Measurements from ENCODE around the gene KLF14.
"Not testable (repeated sequence)": the region's sequence is repeated elsewhere in the genome, so short reads cannot be mapped to it uniquely, and the experiment has no call there.

KLF14 gene

GRCh38 chr7:130733931-130734814, at the start of gene KLF14:
Gene KLF14, minus strand, starts transcription at chr7:130734207. Its CDS starts 174 bp downstream, at chr7:130734033.
- DNase-seq (ENCODE audit: low read depth in 2 of 2) = peak; percentile 4 to 23

DNA sequence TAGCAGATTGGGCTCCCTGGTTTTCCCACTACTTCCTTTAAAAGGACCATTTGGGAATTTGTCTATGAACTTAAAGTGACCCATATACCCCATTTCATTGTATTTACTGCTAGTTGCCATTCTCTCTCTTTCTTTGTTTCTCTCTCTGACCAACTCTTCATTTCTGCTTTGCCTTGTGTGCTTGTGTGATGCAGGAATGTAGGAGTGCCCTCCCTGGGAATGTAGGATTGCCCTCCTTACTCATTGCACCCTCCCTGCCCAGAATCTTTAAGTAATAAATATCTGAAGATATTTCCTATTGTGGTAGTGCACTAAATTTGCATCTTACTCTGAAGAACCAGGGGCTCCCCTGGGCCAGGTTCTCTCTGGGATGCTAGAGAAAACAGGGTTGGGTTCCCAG, 47.3 kb upstream of the KLF14 start:
- no peak for DNase-seq (ENCODE audit: low read depth in 2 of 2)

DNA sequence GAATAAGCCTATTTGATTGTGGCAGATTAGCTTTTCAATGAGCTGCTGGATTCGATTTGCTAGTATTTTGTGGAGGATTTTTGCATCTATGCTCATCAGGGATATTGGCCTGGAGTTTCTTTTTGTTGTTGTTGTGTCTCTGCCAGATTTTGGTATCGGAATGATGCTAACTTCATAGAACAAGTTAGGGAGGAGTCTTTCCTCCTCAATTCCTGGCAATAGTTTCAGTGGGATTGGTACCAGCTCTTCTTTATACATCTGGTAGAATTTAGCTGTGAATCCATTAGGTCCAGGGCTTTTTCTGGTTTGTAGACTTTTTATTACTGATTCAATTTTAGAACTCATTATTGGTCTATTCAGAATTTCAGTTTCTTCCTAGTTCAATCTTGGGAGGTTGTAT, 43.4 kb upstream of the KLF14 start:
- DNase-seq (ENCODE audit: low read depth in 2 of 2) = no peak

DNA sequence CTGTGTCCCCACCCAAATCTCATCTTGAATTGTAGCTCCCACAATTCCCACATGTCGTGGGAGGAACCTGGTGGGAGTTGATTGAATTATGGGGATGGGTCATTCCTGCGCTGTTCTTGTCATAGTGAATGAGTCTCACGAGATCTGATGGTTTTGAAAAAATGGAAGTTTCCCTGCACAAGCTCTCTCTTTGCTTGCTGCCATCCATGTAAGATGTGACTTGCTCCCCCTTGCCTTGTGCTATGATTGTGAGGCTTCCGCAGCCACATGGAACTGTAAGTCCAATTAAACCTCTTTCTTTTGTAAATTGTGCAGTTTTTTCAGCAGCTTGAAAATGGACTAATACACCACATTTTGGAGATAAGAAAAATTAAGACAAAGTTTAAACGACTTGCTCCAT, 38.4 kb upstream of the KLF14 start:
- not testable (repeated sequence) for DNase-seq (ENCODE audit: low read depth in 2 of 2)

GRCh38 chr7:130768854-130769253, 34.8 kb upstream of the KLF14 start:
- DNase-seq (ENCODE audit: low read depth in 2 of 2) = no peak

DNA sequence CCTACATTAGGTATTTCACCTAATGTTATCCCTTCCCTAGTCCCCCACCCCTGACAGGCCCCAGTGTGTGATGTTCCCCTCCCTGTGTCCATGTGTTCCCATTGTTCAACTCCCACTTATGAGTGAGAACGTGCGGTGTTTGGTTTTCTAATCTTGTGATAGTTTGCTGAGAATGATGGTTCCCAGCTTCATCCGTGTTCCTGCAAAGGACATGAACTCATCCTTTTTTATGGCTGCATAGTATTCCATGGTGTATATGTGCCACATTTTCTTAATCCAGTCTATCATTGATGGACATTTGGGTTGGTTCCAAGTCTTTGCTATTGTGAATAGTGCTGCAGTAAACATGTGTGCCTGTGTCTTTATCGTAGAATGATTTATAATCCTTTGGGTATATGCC, 30.6 kb upstream of the KLF14 start:
- DNase-seq (ENCODE audit: low read depth in 2 of 2) = not testable (repeated sequence)

DNA sequence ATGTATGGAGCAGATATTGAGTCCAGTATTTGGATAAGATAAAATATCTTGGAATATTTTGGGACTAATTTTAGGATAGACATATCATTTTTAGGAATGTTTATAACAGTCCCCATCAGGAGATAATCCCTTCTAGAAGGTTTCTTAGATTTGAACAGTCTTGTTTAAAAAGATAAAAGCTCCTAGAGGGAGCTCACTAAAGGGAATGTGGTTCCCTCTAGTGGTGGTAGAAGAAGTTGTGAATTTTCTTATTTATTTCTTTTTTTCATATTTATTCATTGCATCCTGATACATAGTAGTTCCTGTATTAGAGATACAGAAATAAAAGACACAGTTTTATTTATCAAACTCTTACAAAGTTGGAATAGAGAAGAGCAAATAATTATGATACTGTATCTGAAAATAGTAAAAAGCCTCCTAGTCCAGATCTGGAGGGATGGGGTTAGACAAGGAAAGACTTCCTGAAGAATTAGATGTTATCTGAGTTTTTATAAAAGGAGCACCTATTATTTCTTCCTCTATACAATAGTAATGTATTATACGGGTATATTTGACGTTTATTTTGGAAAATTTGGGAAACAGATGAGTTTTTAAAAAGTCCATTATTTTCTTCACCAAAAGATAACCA, 24.5 kb upstream of the KLF14 start:
- DNase-seq (ENCODE audit: low read depth in 2 of 2) = no peak

- no peak for DNase-seq (ENCODE audit: low read depth in 2 of 2)
Observed at GRCh38 chr7:130756316-130756715, 22.3 kb upstream of the KLF14 start.

GRCh38 chr7:130752424-130752823, 18.4 kb upstream of the KLF14 start:
- DNase-seq (ENCODE audit: low read depth in 2 of 2) = no peak

DNA sequence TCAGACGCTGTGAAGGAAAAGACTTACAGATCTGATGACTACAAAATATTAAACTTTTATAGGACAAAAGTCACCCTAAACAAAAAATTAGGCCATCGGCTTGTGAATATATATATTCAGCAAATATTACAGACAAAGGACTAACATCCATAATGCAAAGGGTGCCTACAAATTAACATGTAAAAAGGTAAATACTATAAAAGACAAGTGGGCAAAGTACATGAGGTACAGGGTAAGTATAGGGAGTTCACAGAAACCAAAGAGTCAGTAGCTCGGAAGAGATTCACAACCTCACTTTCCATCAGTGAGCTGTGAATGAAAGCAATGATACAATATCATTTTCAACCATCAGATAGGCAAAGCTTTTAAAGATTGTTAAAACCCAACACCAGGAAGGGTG, 16.7 kb upstream of the KLF14 start:
- DNase-seq (ENCODE audit: low read depth in 2 of 2) = no peak

DNA sequence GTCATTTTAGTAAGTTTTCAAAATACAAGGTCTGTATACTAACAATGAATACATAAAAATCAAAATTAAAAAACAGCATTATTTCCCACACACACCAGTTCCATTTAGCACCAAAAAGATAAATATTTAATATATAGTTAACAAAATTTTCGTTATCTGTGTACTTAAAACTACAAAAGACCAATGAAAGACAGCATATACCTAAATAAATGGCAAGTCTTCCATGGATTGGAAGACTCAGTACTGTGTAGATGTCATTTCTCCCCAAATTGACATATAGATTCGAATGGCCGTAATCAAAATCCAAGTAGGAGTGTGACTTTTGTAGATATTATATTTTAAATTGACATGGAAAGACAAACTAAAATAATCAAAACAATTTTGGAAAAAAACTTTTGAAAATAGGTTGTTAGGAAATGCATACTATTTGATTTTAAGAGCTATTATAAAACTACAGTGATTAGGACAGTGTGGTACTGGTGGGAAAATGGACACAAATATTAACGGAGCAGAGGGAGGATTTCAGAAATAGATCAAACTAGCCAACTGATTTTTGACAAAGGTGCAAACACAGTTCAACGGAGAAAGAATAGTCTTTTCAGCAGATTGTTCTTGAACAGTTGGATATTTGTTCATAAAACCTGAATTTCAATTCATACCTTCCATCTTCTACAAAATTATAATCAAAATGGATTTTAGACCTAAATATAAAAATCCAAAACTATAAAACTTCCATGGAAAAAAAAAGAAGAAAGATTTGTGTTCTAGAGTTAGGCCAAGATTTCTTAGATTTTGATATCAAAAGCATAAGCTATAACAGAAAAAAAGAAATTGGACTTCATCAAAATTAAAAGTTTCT, 14.8 kb upstream of the KLF14 start:
- no peak for DNase-seq (ENCODE audit: low read depth in 2 of 2)

DNA sequence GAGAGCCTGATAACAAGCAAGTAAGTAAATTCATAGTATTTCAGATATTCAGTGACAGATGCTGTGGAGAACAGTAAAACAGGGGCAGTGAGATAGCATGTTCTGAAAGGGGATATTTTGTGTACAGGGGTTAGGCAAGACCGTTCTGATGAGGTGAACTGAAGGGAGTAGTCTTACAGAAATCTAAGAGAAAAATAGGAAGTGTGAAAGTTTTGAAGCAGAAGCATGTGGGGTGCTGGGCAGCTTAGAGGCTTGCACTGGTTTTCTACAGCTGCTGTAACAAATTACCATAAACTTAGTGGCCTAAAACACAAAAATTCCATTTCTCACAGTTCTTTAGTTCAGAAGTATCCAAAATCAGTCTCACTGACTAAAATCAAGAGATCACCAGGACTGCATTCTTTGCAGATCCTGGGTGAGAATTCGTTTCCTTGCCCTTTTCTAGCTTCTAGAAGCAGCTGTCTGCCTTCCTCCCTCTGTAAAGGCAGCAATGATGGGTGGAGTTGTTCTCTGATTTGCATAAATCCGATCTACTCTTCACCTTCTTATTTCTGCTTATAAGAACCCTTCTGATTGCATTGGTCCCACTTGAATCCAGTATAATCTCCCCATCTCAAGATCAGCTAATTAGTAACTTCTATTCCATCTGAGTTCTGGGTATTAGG, 7.5 kb upstream of the KLF14 start:
- DNase-seq (ENCODE audit: low read depth in 2 of 2) = no peak

GRCh38 chr7:130740606-130741005, 6.6 kb upstream of the KLF14 start:
- no peak for DNase-seq (ENCODE audit: low read depth in 2 of 2)

- DNase-seq (ENCODE audit: low read depth in 2 of 2) = no peak
Observed at GRCh38 chr7:130736298-130736900, 2.4 kb upstream of the KLF14 start.

DNA sequence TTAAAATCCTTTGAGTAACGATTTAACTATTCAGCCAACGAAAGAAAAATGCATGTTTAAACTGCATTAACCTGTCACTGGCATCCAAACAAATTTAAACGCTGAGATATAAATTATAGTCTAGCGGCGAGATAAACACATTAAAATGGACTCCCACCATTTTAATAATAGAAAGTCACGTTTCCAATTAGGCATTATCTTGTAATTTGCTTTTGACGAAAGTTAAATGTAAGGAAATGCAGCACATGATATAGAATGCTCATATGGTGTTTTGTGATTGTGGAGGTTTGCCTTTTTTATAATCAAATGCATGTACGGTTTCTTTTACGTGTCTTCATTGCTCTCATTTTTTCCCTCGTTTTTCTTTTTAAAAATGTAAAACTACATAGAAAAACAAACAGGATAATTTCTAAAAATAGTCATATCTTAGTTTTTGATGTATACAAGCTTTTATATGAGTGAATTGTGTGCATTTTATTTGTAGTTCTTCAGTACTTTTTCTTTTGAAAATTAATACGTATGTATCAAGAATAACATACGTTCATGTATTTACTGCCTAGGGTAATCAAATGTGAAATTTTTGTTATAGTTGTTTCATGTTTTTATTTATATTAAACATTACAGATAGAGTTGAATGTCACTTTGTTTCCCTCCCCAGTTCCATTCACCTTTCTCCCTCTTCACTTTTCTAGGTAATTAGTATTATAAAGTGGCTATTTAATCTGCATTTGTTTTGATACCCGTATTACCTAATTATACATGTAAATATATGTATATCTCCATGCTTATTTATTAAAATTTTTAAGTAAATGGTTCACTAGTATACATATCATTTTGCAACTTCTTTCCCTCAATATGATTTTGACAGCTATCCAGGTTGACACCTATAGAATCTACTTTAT, 1.1 kb upstream of the KLF14 start:
- no peak for DNase-seq (ENCODE audit: low read depth in 2 of 2)

GRCh38 chr7:130732980-130733930, 752 bp downstream of the KLF14 start:
- peak in 1 of 2 donors; percentile 2 for DNase-seq (ENCODE audit: low read depth in 2 of 2)

GRCh38 chr7:130723784-130724183, 10.2 kb downstream of the KLF14 start:
- DNase-seq (ENCODE audit: low read depth in 2 of 2) = no peak

DNA sequence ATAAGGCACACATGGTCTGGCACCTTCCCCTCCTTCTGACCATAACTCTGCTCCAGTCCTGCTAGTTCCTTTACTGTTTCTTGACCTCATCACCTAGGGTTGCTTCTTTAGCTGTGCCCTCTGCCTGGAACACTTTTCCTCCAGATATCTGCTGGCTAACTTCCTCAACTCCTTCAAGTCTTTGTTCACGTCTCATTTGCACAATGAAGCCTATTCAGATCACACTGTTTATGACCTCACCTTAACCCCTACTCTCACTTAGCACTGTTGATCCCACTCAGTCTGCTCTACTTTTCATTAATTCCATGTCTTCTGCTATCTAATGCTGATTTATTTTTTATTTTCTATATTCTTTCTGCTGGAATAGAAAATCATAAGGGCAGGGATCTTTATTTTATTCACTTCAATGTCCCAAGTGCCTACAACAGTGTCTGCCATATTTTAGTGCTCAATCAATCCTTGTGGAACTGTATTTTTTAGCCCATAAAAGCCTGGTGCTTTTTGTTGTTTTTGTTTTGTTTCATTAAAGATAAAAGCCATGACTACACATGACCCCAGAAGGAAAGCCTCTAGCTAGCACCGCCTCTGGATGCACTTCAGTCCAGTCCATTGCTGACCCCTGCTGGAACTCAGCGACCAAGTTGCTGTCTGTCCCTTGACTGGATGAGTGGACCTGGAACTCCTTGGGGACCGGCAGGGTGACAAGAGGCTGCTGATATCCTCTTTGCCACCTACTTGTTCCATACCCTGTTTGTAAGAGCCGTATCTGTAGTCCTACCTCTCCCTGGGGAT, 12.3 kb downstream of the KLF14 start:
- no peak for DNase-seq (ENCODE audit: low read depth in 2 of 2)
